Natural killer cell treated with Interleukin-12 subunit alpha and Interleukin-12 subunit beta and Interleukin-15 and Interleukin-18, amount 100 ng/mL, for 72 hours (primary cell): Measurements from ENCODE around the gene TMEM238. TPM values are rescaled to one million over a fixed set of nuclear protein-coding genes. Genes with fewer than 3 reads are reported as not detected.
"Not testable (repeated sequence)": the region's sequence is repeated elsewhere in the genome, so short reads cannot be mapped to it uniquely, and the experiment has no call there.

Experiments used
- ATAC-seq, 2 donors: fragments of 150-1000 bp; cut with Tn5 transposase in 1 of 2; sonication (Bioruptor Pico), chemical (Tn5 transposase) in 1 of 2; 2 replicates each; pipeline ENCODE4 v1.10.0; 2021
- DNase-seq: peaks from one replicate; pipeline ENCODE4 v3.0.0; 2022; ENCODE audit warnings: low spot score
- H3K27ac Mint-ChIP-seq, 2 donors: 1 replicate in 1 of 2; 2 replicates in 1 of 2; pipeline ENCODE4 v1.8.0; 2022; ENCODE audit warnings: mixed read lengths in 2 of 2, mild to moderate bottlenecking in 1 of 2, moderate library complexity in 1 of 2
- H3K27me3 Mint-ChIP-seq, 2 donors: 1 replicate in 1 of 2; 2 replicates in 1 of 2; pipeline ENCODE4 v1.8.0; 2022; ENCODE audit warnings: mixed read lengths in 2 of 2
- H3K36me3 Mint-ChIP-seq: one replicate; pipeline ENCODE4 v1.8.0; 2022; ENCODE audit warnings: mixed read lengths
- H3K4me1 Mint-ChIP-seq, 2 donors: 1 replicate in 1 of 2; 2 replicates in 1 of 2; pipeline ENCODE4 v1.8.0; 2022; ENCODE audit warnings: low read depth in 2 of 2, mixed read lengths in 2 of 2, mild to moderate bottlenecking in 1 of 2
- H3K4me3 Mint-ChIP-seq: one replicate; pipeline ENCODE4 v1.8.0; 2022; ENCODE audit warnings: mixed read lengths
- H3K9me3 Mint-ChIP-seq: 2 replicates; pipeline ENCODE4 v1.8.0; 2022; ENCODE audit warnings: mixed read lengths
- total RNA-seq, 2 donors: library from RNA; stranded (reverse); gene quantifications; one replicate each; pipeline ENCODE4 v1.2.3, GENCODE V29; 2022

The TMEM238 gene
- total RNA-seq, 2 donors from 2014 or later = 5.2 to 8.3 TPM

DNA sequence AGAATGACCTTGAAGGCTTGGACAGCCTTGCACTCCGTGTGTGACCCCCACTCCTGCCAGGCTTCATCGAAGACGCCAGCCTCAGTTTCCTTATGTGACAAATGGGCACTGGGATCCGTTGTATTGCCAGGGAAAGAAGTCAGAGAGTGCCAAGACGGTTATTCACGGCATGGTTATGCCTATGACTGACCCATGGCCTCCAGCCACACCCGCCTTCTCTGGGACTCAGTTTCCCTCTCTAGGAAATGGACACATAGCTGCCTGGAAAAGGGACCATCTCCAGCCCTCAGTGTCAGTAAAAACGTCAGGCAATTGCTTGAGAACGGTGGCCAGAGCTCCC is 24.4 kb upstream of the TMEM238 start:
- Mint-ChIP-seq H3K4me3 (peak overlapping the region; percentile 96), H3K4me1 (peaks cover 28% of the 10 kb centered on the region in 2 donors), H3K9me3 (no peaks in the 10 kb centered on the region), H3K27ac (peak overlapping the region; percentile 95 to 97), H3K36me3 (peaks cover 14% of the 10 kb centered on the region), H3K27me3 (no peaks in the 10 kb centered on the region)
- ATAC-seq (no peak), DNase-seq (no peak)

DNA sequence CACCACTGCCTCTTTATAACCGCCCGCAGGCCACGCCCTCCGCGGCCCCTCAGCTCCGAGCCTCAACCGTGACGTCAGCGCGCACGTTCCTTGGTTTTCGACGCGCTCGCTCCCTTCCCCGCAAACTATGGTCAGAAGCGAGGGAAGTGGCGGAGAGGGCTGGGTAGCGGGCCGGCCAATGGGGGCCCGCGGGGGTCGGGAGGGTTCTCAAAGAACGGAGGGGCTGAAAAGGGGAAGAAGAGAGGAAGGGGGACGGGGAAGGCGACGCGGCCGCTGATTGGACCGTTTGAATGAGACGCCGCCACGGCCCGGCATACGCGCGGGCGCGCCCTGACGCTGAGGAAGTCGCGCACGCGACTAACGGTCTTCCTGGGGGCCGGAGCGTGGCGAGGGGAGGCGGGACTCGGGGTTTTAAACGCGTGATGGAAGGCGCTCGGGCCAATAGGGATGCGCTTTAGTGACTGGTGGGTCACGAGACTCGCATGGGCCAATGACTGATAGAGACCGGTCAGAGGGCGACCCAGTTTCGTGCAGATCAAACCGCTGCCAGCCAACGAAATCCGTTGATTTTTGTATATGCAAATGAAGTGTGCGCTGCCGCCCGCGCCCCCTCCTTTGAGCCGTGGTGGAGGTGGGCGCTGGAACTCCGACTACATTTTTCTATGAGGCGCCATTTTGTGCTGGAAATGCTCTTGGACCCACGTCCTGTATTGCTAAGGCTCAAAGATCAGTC is 23.9 kb upstream of the TMEM238 start:
- ATAC-seq = peak; percentile 91 to 94
- no peaks in the 10 kb centered on the region for H3K9me3 Mint-ChIP-seq
- peaks cover 19% of the 10 kb centered on the region for H3K36me3 Mint-ChIP-seq
- H3K27me3 Mint-ChIP-seq = no peaks in the 10 kb centered on the region
- peak overlapping the region; percentile 95 to 97 for H3K27ac Mint-ChIP-seq
- peaks cover 31 to 32% of the 10 kb centered on the region in 2 donors for H3K4me1 Mint-ChIP-seq
- peak; percentile 98 for DNase-seq
- peak overlapping the region; percentile 96 for H3K4me3 Mint-ChIP-seq

GRCh38 chr19:55407550-55407799 is 23.4 kb upstream of the TMEM238 start, which contains the start of gene UBE2S:
Gene UBE2S, minus strand, starts transcription at chr19:55407788. Its CDS starts 199 bp downstream, at chr19:55407589.
- Mint-ChIP-seq H3K4me1 (peaks cover 32% of the 10 kb centered on the region in 2 donors), H3K27ac (peak within 1 kb of the TSS; percentile 95 to 97), H3K36me3 (peaks cover 20% of the 10 kb centered on the region), H3K4me3 (peak within 1 kb of the TSS; percentile 96)
- not testable (repeated sequence) for DNase-seq, H3K27me3 Mint-ChIP-seq, H3K9me3 Mint-ChIP-seq
- ATAC-seq = peak in 1 of 2 donors; percentile 89

- peaks cover 32% of the 10 kb centered on the region in 2 donors for H3K4me1 Mint-ChIP-seq
- peaks cover 20% of the 10 kb centered on the region for H3K36me3 Mint-ChIP-seq
- no peaks in the 10 kb centered on the region for H3K9me3 Mint-ChIP-seq
- no peaks in the 10 kb centered on the region for H3K27me3 Mint-ChIP-seq
- DNase-seq = peak; percentile 70
- H3K27ac Mint-ChIP-seq = peak overlapping the region; percentile 95 to 97
- peak overlapping the region; percentile 96 for H3K4me3 Mint-ChIP-seq
- ATAC-seq = no peak
Measured at GRCh38 chr19:55406826-55407549, 22.9 kb upstream of the TMEM238 start.

DNA sequence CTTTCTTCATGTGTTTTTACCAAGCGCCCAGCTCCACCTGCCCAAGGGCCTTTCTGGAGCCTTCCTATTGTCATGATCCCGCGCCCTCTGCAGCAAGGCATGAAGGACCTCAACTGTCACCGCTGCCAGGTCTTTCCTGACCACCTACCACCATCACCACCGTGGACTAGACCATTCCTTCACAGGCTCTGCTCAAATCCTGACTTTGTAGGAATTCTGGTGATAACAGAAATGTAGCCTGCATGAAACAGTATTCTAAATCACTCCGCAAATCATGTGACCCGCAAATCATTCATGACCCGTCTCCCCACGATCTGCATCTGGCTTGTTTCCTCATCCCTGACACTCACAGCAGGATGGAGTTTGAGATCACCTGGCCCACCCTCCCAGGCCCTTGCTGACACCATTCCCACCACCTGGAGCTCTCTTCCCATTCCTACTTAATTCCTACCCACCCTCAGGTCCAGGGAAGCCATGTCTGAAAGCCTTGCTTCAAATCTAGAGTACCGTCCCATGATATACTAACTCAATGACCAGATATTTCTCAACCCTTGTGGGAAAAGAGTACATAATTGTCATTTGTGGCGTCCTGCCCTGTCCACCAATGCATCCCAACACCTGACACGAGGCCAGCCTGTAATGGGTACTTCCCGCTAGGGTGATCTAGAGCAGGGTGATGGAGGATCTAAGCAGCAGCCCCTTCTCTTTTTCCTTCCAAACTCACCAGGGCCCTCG is 22.2 kb upstream of the TMEM238 start:
- H3K4me1 Mint-ChIP-seq = peaks cover 32% of the 10 kb centered on the region in 2 donors

DNA sequence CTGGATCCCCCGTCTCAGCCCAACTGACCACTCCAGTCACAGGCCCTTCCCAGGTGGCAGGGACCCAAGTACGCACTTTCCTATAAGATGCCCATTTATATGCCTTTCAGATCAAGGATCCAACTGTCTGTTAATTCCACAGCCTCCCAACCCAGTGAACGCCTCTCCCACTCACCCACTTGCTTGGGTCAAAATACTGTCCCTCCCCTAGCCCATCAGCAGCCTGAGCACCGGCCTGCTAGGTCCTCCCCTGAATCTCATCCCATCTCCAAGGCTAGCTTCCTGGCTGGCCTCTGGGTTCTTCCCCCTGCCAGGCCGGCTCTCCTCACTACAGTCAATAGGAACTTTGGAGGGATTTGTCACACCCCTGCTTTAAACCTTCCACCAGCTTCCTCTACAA is 21.5 kb upstream of the TMEM238 start:
- H3K36me3 Mint-ChIP-seq = peaks cover 21% of the 10 kb centered on the region

More for the DNA sequence above, 22.2 kb upstream of the TMEM238 start:
- no peak for DNase-seq
- Mint-ChIP-seq H3K9me3 (no peaks in the 10 kb centered on the region), H3K36me3 (peaks cover 20% of the 10 kb centered on the region), H3K4me3 (peak overlapping the region; percentile 96), H3K27me3 (no peaks in the 10 kb centered on the region), H3K27ac (peak overlapping the region; percentile 74 to 97)
- no peak for ATAC-seq

GRCh38 chr19:55402509-55402908 is 18.4 kb upstream of the TMEM238 start:
- H3K27me3 Mint-ChIP-seq = no peaks in the 10 kb centered on the region
- peaks cover 29% of the 10 kb centered on the region in 2 donors for H3K4me1 Mint-ChIP-seq
- no peak overlapping the region for H3K27ac Mint-ChIP-seq
- H3K4me3 Mint-ChIP-seq = no peak overlapping the region
- DNase-seq = no peak
- ATAC-seq = no peak
- H3K9me3 Mint-ChIP-seq = no peaks in the 10 kb centered on the region
- H3K36me3 Mint-ChIP-seq = peaks cover 23% of the 10 kb centered on the region

More for the DNA sequence above, 21.5 kb upstream of the TMEM238 start:
- no peaks in the 10 kb centered on the region for H3K9me3 Mint-ChIP-seq
- H3K4me3 Mint-ChIP-seq = peak overlapping the region; percentile 96
- ATAC-seq = no peak
- peak overlapping the region; percentile 74 to 97 for H3K27ac Mint-ChIP-seq
- DNase-seq = no peak
- peaks cover 32% of the 10 kb centered on the region in 2 donors for H3K4me1 Mint-ChIP-seq
- no peaks in the 10 kb centered on the region for H3K27me3 Mint-ChIP-seq

DNA sequence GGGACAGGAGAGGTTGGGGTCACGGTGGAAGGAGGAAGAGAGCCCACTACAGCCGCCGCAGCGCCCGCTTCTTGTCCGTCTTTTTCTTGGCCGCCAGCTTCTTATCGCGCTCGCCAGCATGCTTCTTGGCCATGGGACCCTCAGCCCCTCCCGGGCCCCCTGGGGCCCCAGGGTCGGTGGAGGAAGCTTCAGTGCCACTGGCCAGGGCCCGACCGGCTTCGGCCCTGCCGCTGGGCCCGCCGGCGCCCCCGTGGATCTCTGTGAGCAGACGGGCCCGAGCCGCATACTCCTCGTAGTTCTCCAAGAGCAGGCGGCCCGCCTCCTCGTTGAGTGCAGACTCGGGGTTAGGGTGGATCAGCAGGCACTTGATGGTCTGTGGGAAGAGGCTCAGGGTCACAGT is 17.3 kb upstream of the TMEM238 start:
- not testable (repeated sequence) for H3K9me3 Mint-ChIP-seq, H3K4me3 Mint-ChIP-seq, DNase-seq, H3K27me3 Mint-ChIP-seq, H3K27ac Mint-ChIP-seq, ATAC-seq
- Mint-ChIP-seq H3K36me3 (peaks cover 20% of the 10 kb centered on the region), H3K4me1 (peaks cover 23 to 24% of the 10 kb centered on the region in 2 donors)

- H3K27ac Mint-ChIP-seq = no peak overlapping the region
- H3K4me3 Mint-ChIP-seq = no peak overlapping the region
- no peak for DNase-seq
- H3K27me3 Mint-ChIP-seq = no peaks in the 10 kb centered on the region
- peaks cover 11% of the 10 kb centered on the region for H3K36me3 Mint-ChIP-seq
- no peak for ATAC-seq
- peaks cover 14 to 15% of the 10 kb centered on the region in 2 donors for H3K4me1 Mint-ChIP-seq
- no peaks in the 10 kb centered on the region for H3K9me3 Mint-ChIP-seq
Measured at GRCh38 chr19:55400281-55401087, 16.4 kb upstream of the TMEM238 start.

DNA sequence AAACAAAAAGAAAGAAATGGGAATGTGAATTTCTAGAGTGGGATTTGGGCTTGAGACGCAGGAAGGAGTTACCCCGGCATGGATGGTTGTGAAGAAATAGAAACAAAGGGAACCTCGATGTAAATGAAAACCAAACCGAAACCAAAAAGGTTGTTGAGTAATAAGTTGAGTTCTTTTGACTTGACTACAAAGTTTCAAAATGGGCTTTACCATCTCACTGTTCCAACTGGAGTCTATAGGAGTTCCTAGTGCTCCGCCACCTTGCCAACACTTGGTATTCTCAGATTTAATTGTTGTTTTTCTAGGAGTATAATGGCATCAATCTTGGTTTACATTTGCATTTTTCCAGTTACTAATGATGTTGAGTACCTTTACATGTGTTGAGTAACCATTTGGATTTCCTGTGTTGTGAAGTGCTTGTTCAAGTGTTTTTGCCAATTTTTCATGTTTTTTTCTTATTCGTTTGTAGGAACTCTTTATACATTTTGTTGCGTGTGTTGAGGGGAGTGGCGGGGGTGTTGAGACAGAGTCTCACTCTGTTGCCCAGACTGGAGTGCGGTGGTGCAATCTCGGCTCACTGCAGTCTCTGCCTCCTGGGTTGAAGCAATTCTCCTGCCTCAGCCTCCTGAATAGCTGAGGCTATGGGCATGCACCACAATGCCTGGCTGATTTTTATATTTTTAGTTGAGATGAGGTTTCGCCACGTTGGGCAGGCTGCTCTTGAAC is 14.3 kb upstream of the TMEM238 start:
- no peaks in the 10 kb centered on the region for H3K9me3 Mint-ChIP-seq
- peak overlapping the region; percentile 1 for H3K4me3 Mint-ChIP-seq
- peaks cover 13 to 14% of the 10 kb centered on the region in 2 donors for H3K4me1 Mint-ChIP-seq
- DNase-seq (no peak), ATAC-seq (peak; percentile 56 to 64)
- no peaks in the 10 kb centered on the region for H3K27me3 Mint-ChIP-seq
- peak overlapping the region; percentile 6 to 61 for H3K27ac Mint-ChIP-seq
- peaks cover 8% of the 10 kb centered on the region for H3K36me3 Mint-ChIP-seq

DNA sequence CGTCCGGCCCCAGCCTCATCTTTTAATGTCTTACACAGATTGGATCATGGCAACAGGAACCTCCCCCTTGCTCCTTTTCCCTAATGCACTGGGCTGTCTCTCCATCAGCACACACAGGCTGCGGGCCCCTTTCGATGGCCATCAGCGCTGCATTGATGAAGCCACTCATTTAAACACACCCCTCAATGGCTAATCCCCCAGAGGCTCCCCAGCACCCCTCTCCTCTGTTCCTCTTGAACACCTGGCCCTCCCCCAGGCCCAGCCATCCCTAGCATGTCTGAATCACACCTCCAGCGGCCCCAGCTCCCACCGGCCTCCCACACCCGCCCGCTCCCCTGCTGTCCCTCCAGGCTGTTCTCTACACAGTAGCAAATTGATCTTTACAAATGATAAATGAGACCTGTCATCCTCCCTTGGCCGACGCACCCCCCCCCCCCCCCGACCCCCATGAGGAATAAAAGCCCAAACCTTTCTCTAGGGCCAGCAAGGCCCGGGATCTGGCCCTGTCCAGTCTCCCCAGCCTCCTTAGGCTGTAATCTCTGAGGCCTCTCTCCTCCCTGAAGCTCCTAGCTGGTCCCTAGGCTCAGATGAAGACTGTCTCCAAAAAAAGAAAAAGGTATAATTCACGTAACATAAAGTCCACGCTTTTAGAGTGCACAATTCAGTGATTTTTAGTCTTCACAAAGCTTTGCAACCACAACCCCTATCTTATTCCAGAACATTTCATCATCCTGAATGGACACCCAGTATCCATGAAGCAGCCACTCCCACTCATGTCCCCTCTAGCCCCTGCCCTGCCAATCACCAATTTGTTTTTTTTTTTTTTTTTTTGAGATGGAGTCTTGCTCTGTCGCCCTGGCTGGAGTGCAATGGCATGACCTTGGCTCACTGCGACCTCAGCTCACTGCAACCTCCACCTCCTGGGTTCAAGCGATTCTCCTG is 9.0 kb upstream of the TMEM238 start:
- Mint-ChIP-seq H3K27me3 (no peaks in the 10 kb centered on the region), H3K4me1 (peaks cover 17 to 22% of the 10 kb centered on the region in 2 donors), H3K9me3 (no peaks in the 10 kb centered on the region), H3K27ac (no peak overlapping the region), H3K4me3 (no peak overlapping the region), H3K36me3 (no peaks in the 10 kb centered on the region)
- DNase-seq (no peak), ATAC-seq (no peak)
